Right lung (tissue), 10 donors: Measurements from ENCODE around the gene THOC2. TPM values are rescaled to one million over a fixed set of nuclear protein-coding genes. Genes with fewer than 3 reads are reported as not detected.
"Not testable (repeated sequence)": the region's sequence is repeated elsewhere in the genome, so short reads cannot be mapped to it uniquely, and the experiment has no call there.

Experiments
- DNase-seq, 2 donors: peaks; one replicate each; pipeline ENCODE4 v3.0.0-alpha.2; 2013
- long read RNA-seq, 8 donors: transcript quantifications; one replicate each; lab custom pipeline, GENCODE V29; 2026
- polyA plus RNA-seq, 5 donors: library from polyadenylated mRNA; unstranded; fragments of 120-200 nt; gene quantifications; one replicate each; pipeline versions ENCODE4 v1.2.1 to v1.2.3, GENCODE V29; 2013; ENCODE audit warnings: inconsistent platforms in 1 of 5, low replicate concordance in 1 of 5; ENCODE audit not compliant: insufficient read length in 5 of 5, insufficient read depth in 1 of 5

Gene THOC2
- polyA plus RNA-seq: 100 to 1,000 TPM in 4 of 5 donors, 10 to 100 TPM in 1; 95.3 to 166 (median 145) TPM
- long read RNA-seq, donor 1, transcript THOC2-211 (3 exons, 689 nt): major isoform, 17 of 35 reads
- long read RNA-seq, donor 1, partial matches to known transcripts: 12 of 35 reads
- long read RNA-seq, donor 1, other reads (novel, unspliced or antisense): 0 of 35 reads
- long read RNA-seq, donor 2, transcript THOC2-211 (3 exons, 689 nt): major isoform, 5 of 15 reads
- long read RNA-seq, donor 2, partial matches to known transcripts: 8 of 15 reads
- long read RNA-seq, donor 2, other reads (novel, unspliced or antisense): 0 of 15 reads
- long read RNA-seq, donor 3, transcript THOC2-211 (3 exons, 689 nt): major isoform, 8 of 15 reads
- long read RNA-seq, donor 3, partial matches to known transcripts: 0 of 15 reads
- long read RNA-seq, donor 3, other reads (novel, unspliced or antisense): 0 of 15 reads
- long read RNA-seq, donor 4, transcript THOC2-211 (3 exons, 689 nt): major isoform, 9 of 27 reads
- long read RNA-seq, donor 4, partial matches to known transcripts: 10 of 27 reads
- long read RNA-seq, donor 4, other reads (novel, unspliced or antisense): 0 of 27 reads
- long read RNA-seq, donor 5, transcript THOC2-211 (3 exons, 689 nt): major isoform, 15 of 67 reads
- long read RNA-seq, donor 5, partial matches to known transcripts: 45 of 67 reads
- long read RNA-seq, donor 5, other reads (novel, unspliced or antisense): 0 of 67 reads
- long read RNA-seq, donor 6, transcript THOC2-211 (3 exons, 689 nt): major isoform, 9 of 55 reads
- long read RNA-seq, donor 6, partial matches to known transcripts: 35 of 55 reads
- long read RNA-seq, donor 6, other reads (novel, unspliced or antisense): 0 of 55 reads
- long read RNA-seq, donor 7, partial matches to known transcripts: 43 of 46 reads
- long read RNA-seq, donor 7, other reads (novel, unspliced or antisense): 0 of 46 reads
- long read RNA-seq, donor 8, transcript THOC2-211 (3 exons, 689 nt): major isoform, 5 of 7 reads
- long read RNA-seq, donor 8, partial matches to known transcripts: 0 of 7 reads
- long read RNA-seq, donor 8, other reads (novel, unspliced or antisense): 0 of 7 reads

GRCh38 chrX:123732670-123733363 lies at the start of gene THOC2:
Gene THOC2, minus strand, starts transcription at chrX:123733052. Its CDS starts 30 bp downstream, at chrX:123733022.
- DNase-seq: peak; percentile 72 to 82

DNA sequence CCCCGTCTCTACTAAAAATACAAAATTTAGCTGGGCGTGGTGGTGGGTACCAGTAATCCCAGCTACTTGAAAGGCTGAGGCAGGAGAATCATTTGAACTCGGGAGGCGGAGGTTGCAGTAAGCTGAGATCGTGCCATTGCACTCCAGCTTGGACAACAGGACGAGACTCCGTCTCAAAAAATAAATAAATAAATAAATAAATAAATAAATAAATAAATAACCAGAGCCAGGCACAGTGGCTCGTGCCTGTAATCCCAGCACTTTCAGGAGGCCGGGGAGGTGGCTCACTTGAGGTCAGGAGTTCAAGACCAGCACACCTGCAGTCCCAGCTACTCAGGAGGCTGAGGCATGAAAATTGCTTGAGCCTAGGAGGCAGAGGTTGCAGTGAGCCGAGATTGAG lies 48.9 kb upstream of the THOC2 start:
- not testable (repeated sequence) for DNase-seq

DNA sequence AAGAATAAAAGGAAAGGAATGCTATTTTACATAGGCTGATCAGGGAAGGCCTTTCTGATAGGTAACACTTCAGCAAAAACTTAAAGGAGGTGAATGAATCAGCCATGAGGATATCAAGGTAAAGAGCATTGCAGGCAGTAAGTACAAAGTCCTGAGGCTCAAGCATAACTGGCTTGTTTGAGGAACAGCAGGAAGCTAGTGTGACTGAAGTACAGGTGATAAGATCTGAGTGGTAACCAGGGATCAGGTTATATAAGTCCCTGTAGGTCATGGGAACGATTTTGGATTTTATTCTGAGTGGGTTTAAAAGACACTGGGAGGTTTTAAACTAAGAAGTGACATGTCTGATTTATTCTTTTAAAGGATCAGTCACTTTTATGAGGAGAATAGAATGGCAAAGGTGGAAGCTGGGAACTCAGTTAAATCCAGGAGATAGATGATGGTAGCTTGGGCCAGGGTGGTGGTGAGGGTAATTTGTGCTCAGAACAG lies 47.1 kb upstream of the THOC2 start:
- no peak for DNase-seq

- no peak for DNase-seq
Observed at GRCh38 chrX:123773258-123773988, 40.6 kb upstream of the THOC2 start.

DNA sequence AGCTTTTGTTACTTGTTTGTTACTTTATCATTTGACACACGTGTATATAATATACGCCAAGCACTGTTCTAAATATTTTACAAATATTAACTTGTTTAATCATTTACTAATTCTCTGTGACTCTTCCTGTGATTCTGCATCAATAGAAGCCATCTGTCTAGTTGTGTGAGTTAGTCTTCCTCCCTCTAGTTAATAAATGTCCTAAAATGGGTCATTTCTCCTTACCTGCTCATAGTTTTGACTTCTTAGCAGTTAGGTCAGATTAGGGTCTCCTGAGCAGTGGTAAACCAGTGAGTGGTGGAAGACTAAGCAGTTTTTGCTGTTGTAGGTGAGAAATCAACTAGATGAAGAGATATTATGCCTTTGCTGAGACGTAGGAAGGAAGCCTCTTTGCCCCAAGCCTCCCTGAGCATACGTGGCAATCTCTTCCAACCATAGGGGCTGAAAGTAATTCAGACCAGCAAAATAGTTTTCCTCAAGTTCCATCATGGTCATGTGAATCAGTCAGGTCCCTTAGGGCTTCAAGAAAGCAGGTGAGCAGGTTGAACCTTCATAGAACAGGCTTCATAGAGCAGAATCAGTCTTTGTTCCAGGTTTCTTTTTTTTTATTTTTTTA lies 38.7 kb upstream of the THOC2 start:
- no peak for DNase-seq

GRCh38 chrX:123764967-123765871 lies 32.4 kb upstream of the THOC2 start:
- DNase-seq: peak; percentile 76 to 78

GRCh38 chrX:123759849-123760248 lies 27.0 kb upstream of the THOC2 start:
- DNase-seq: not testable (repeated sequence)

DNA sequence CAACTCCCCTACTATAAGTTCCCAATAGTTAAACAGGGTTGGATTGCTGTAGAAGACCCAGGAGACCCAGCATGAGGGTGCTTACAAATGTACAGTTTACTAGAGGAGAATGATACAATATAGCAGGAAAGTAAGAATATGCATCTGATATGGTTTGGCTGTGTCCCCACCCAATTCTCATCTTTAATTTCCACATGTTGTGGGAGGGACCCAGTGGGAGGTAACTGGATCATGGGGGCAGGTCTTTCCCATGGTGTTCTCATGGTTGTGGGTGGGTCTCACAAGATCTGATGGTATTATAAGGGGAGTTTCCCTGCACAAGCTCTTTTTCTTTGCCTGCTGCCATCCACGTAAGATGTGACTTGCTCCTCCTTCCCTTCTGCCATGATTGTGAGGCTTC lies 24.9 kb upstream of the THOC2 start:
- DNase-seq: not testable (repeated sequence)

DNA sequence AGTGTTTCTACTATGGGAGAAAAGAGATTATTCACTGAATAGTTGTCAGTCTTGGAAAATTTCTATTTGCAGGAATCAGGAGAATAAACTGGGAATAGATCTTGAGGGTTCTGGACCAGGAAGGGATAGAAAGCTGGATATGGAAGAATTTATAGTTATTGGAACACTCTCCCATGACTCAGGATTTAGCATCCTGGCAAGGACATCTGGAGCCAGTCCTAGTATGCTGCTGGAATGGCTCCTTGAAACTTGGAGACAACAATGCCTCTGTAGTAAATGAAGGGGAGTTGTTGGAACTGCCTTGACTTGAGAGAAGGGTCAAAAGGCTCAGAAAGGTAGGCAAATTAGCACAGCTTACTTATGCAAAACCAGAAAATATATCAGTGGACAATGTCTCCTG lies 23.5 kb upstream of the THOC2 start:
- DNase-seq: no peak

GRCh38 chrX:123755107-123755506 lies 22.3 kb upstream of the THOC2 start:
- DNase-seq: no peak

GRCh38 chrX:123753656-123754350 lies 21.0 kb upstream of the THOC2 start:
- no peak for DNase-seq

GRCh38 chrX:123749643-123750042 lies 16.8 kb upstream of the THOC2 start:
- DNase-seq: no peak

DNA sequence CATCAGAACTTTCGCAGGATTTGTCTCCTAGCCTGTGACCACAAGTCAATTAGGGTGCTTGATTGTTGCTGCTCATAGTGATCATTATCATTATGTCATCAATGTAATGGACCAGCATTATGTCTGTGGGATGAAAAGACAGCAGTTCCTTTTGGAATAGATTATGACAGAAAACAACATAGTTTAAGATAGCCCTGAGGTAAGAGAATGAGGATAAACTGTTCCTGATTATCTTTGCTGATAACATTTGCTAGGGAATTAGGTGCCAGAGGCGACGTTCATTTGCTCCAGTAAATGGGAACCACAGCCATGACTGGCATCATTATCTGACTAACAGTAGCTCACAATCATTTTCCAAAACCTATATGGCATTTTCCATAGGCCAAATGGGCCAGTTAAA lies 12.7 kb upstream of the THOC2 start:
- DNase-seq: no peak

GRCh38 chrX:123743312-123743711 lies 10.5 kb upstream of the THOC2 start:
- no peak for DNase-seq

DNA sequence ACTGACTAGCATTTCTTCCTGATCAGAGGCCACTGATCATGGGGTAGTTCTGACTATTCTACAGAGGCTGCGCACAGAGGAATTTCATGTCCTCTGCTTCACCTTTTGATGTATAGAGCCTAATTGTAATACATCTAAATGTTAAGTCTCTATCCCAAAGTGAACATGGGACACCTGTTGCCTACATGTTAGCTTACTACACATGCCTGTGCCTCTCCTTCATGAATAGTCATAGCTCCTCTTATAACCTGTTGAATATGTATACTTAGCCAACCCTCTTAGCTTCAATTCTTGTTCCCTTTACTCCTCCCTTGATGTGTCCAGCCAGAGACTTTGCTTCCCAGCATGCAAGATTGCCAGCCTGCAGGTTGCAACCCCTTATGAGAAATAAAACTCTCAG lies 9.6 kb upstream of the THOC2 start:
- no peak for DNase-seq

DNA sequence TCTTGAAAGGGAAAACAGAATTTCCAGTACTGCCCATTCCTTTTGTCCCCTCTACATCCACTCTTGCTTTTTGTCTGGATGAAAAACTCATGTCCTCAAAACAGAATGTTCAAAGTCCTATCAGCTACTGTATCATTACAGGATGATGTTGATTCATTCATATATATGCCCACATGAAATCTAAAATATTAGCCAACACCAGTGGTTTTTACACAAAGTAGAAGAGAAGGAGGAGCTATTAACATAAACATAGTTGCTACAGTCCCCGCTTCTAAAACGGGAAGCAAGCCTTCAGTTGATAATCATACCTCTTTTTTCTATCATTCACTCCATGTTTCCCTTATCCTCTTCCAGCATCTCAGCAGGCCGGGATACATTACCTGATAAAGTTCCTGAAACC lies 7.7 kb upstream of the THOC2 start:
- no peak for DNase-seq

GRCh38 chrX:123740006-123740405 lies 7.2 kb upstream of the THOC2 start:
- DNase-seq: no peak

DNA sequence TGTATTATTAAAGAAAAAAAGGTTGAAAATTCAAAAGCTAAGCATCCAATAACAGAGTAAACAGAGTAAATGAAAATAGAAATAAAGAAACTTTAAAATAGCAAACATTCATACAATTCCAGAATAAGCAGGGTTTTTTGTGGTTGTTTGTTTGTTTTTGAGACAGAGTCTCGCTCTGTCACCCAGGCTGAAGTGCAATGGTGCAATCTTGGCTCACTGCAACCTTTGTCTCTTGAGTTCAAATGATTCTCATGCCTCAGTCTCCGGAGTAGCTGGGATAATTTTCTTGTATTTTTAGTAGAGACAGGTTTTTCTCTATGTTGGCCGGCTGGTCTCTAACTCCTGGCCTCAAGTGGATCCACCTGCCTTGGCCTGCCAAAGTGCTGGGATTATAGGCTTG lies 6.6 kb upstream of the THOC2 start:
- no peak for DNase-seq
